ENCODE results near the gene SPRY4. TPM values are rescaled to one million over a fixed set of nuclear protein-coding genes. Genes with fewer than 3 reads are reported as not detected.
"Not testable (repeated sequence)": the region's sequence is repeated elsewhere in the genome, so short reads cannot be mapped to it uniquely, and the experiment has no call there.

The SPRY4 gene
- total and polyA plus RNA-seq, 4 donors = 16.7 to 33.9 (median 23.2) TPM

DNA sequence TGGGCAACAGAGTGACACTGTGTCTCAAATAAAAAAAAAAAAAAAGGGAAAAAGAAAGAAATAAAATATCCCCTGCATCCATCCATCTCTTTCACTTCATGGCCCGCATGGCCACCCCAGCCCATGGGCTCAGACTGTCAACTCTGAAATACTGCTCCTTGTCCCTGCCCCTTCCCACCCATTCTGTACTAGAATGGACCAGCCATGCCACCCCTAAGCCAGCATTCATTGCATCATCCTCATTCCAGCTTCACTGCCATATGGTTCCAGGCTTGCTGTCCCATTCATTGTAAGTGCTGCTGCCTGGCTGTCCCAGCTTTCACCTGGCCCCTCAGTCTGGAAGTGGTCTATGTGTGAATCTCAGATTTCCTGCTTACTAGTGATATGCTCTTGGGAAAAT is 46.2 kb downstream of the SPRY4 start:
- H3K4me1 ChIP-seq (ENCODE audit: control insufficient read depth in 5 of 5, insufficient read depth in 5 of 5, low read length in 5 of 5) = peaks cover 0 to 18% (median 3%) of the 10 kb centered on the region in 5 donors
- H3K9me3 ChIP-seq (ENCODE audit: control insufficient read depth in 4 of 4, insufficient read depth in 3 of 4, low read length in 3 of 4) = peaks cover 0 to 3% (median 0%) of the 10 kb centered on the region in 4 donors
- H3K9ac ChIP-seq (ENCODE audit: insufficient read depth in 1 of 2, low read length in 2 of 2) = no peak overlapping the region
- ATAC-seq (ENCODE audit: insufficient read depth, low FRiP score) (no peak), DNase-seq (no peak)
- H3K4me3 ChIP-seq = no peak overlapping the region
- H3K27me3 ChIP-seq (ENCODE audit: control insufficient read depth in 3 of 3, insufficient read depth in 3 of 3, low read length in 2 of 3) = no peaks in the 10 kb centered on the region
- no peak overlapping the region for H3K27ac ChIP-seq (ENCODE audit: low read depth in 1 of 2, low read length in 1 of 2)
- whole genome bisulfite sequencing, 2 donors = 100% methylated on average over 1 of the region's 1 CpG
- TF ChIP-seq, protein P1, sequence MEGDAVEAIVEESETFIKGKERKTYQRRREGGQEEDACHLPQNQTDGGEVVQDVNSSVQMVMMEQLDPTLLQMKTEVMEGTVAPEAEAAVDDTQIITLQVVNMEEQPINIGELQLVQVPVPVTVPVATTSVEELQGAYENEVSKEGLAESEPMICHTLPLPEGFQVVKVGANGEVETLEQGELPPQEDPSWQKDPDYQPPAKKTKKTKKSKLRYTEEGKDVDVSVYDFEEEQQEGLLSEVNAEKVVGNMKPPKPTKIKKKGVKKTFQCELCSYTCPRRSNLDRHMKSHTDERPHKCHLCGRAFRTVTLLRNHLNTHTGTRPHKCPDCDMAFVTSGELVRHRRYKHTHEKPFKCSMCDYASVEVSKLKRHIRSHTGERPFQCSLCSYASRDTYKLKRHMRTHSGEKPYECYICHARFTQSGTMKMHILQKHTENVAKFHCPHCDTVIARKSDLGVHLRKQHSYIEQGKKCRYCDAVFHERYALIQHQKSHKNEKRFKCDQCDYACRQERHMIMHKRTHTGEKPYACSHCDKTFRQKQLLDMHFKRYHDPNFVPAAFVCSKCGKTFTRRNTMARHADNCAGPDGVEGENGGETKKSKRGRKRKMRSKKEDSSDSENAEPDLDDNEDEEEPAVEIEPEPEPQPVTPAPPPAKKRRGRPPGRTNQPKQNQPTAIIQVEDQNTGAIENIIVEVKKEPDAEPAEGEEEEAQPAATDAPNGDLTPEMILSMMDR (IDR thresholded peaks at IDR 0.05; ENCODE audit: control extremely low read depth, extremely low read depth) = no peak
- no peaks in the 10 kb centered on the region for H3K36me3 ChIP-seq (ENCODE audit: control insufficient read depth in 4 of 4, insufficient read depth in 4 of 4, low read length in 4 of 4)

DNA sequence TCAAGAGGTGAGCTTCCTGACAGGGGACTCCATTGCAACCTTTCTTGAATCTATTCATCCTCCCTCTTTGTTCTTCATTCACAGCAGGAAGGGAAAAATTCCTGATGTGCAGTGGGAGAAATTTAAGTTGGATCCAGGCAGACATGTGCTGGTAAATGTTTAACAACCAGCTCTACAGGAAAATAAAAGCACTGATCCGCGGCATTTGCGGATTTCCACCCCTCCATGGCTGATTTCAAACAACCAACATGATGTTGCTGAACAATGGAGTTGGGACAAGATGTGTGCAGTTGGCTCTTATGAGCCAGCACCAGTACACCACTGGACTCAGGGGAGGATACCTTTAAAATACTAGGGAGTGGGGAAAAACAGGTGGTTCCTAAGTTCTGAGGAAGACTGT is 47.0 kb downstream of the SPRY4 start:
- WGBS, 2 donors = 87 to 94% methylated on average over 3 of the region's 3 CpGs
- TF ChIP-seq, protein P1 (IDR thresholded peaks at IDR 0.05; ENCODE audit: control extremely low read depth, extremely low read depth) = no peak
- H3K9ac ChIP-seq (ENCODE audit: insufficient read depth in 1 of 2, low read length in 2 of 2) = no peak overlapping the region
- H3K27ac ChIP-seq (ENCODE audit: low read depth in 1 of 2, low read length in 1 of 2) = no peak overlapping the region
- ATAC-seq (ENCODE audit: insufficient read depth, low FRiP score) (no peak), DNase-seq (no peak)
- H3K27me3 ChIP-seq (ENCODE audit: control insufficient read depth in 3 of 3, insufficient read depth in 3 of 3, low read length in 2 of 3) = no peaks in the 10 kb centered on the region
- H3K9me3 ChIP-seq (ENCODE audit: control insufficient read depth in 4 of 4, insufficient read depth in 3 of 4, low read length in 3 of 4) = no peaks in the 10 kb centered on the region
- no peak overlapping the region for H3K4me3 ChIP-seq
- no peaks in the 10 kb centered on the region for H3K36me3 ChIP-seq (ENCODE audit: control insufficient read depth in 4 of 4, insufficient read depth in 4 of 4, low read length in 4 of 4)
- peaks cover 0 to 18% (median 3%) of the 10 kb centered on the region in 5 donors for H3K4me1 ChIP-seq (ENCODE audit: control insufficient read depth in 5 of 5, insufficient read depth in 5 of 5, low read length in 5 of 5)

DNA sequence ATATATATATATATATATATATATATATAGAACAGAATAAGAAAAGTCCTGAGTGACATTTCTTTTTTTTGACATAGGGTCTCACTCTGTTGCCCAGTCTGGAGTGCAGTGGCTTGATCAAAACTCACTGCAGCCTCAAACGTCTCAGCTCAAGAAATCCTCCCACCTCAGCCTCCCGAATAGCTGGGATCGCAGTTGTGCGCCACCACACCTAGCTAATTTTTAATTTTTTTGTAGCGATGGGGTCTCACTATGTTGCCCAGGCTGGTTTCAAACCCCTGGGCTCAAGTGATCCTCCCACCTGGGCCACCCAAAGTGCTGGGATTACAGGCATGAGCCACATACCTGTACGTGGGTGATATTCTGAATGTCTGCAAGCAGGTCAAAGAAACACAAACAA is 48.3 kb downstream of the SPRY4 start:
- no peak overlapping the region for H3K9ac ChIP-seq (ENCODE audit: insufficient read depth in 1 of 2, low read length in 2 of 2)
- no peak overlapping the region for H3K4me3 ChIP-seq
- H3K36me3 ChIP-seq (ENCODE audit: control insufficient read depth in 4 of 4, insufficient read depth in 4 of 4, low read length in 4 of 4) = no peaks in the 10 kb centered on the region
- no peaks in the 10 kb centered on the region for H3K9me3 ChIP-seq (ENCODE audit: control insufficient read depth in 4 of 4, insufficient read depth in 3 of 4, low read length in 3 of 4)
- WGBS, 2 donors = 79 to 81% methylated on average over 6 of the region's 6 CpGs
- DNase-seq (no peak), ATAC-seq (ENCODE audit: insufficient read depth, low FRiP score) (no peak)
- H3K27me3 ChIP-seq (ENCODE audit: control insufficient read depth in 3 of 3, insufficient read depth in 3 of 3, low read length in 2 of 3) = no peaks in the 10 kb centered on the region
- H3K27ac ChIP-seq (ENCODE audit: low read depth in 1 of 2, low read length in 1 of 2) = no peak overlapping the region
- TF ChIP-seq, protein P1 (IDR thresholded peaks at IDR 0.05; ENCODE audit: control extremely low read depth, extremely low read depth) = no peak
- H3K4me1 ChIP-seq (ENCODE audit: control insufficient read depth in 5 of 5, insufficient read depth in 5 of 5, low read length in 5 of 5) = peaks cover 0 to 16% (median 3%) of the 10 kb centered on the region in 5 donors

DNA sequence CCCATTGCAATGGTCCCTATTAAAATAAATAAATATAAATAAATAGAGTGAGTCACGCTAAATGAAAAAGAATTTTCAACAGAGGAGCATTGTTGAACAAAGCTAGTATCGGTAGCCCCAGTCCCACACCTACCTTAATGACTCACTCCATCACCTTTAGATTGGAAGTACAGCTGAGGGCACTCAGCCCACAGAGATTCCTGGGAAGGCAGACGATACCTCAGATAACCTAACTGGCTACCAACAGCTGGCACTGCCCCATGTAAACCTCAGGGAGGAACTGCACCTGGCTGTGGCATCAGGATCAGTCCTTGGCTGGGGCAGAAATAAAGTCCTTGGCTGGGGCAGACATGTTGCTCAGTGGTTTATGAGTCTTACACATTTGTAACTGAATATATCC is 49.3 kb downstream of the SPRY4 start:
- no peaks in the 10 kb centered on the region for H3K36me3 ChIP-seq (ENCODE audit: control insufficient read depth in 4 of 4, insufficient read depth in 4 of 4, low read length in 4 of 4)
- no peak overlapping the region for H3K9ac ChIP-seq (ENCODE audit: insufficient read depth in 1 of 2, low read length in 2 of 2)
- peaks cover 0 to 8% (median 3%) of the 10 kb centered on the region in 5 donors for H3K4me1 ChIP-seq (ENCODE audit: control insufficient read depth in 5 of 5, insufficient read depth in 5 of 5, low read length in 5 of 5)
- 90 to 92% methylated on average over 3 of the region's 3 CpGs for WGBS, 2 donors
- no peak overlapping the region for H3K4me3 ChIP-seq
- DNase-seq = no peak
- H3K27ac ChIP-seq (ENCODE audit: low read depth in 1 of 2, low read length in 1 of 2) = no peak overlapping the region
- ATAC-seq (ENCODE audit: insufficient read depth, low FRiP score) = no peak
- no peaks in the 10 kb centered on the region for H3K27me3 ChIP-seq (ENCODE audit: control insufficient read depth in 3 of 3, insufficient read depth in 3 of 3, low read length in 2 of 3)
- TF ChIP-seq, protein P1 (IDR thresholded peaks at IDR 0.05; ENCODE audit: control extremely low read depth, extremely low read depth) = no peak
- no peaks in the 10 kb centered on the region for H3K9me3 ChIP-seq (ENCODE audit: control insufficient read depth in 4 of 4, insufficient read depth in 3 of 4, low read length in 3 of 4)

DNA sequence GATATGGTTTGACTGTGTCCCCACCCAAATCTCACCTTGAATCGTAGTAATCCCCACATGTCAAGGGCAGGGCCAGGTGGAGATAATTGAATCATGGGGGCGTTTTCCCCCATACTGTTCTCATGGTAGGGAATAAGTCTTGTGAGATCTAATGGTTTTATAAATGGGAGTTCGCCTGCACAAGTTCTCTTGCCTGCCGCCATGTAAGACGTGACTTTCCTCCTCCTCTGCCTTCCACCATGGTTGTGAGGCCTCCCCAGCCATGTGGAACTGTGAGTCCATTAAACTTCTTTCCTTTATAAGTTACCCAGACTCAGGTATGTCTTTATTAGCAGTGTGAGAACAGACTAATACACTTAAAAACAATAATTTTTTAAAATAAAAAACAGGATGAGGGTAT is 52.2 kb downstream of the SPRY4 start:
- not testable (repeated sequence) for H3K27me3 ChIP-seq (ENCODE audit: control insufficient read depth in 3 of 3, insufficient read depth in 3 of 3, low read length in 2 of 3); H3K4me1 ChIP-seq (ENCODE audit: control insufficient read depth in 5 of 5, insufficient read depth in 5 of 5, low read length in 5 of 5); H3K9me3 ChIP-seq (ENCODE audit: control insufficient read depth in 4 of 4, insufficient read depth in 3 of 4, low read length in 3 of 4); H3K36me3 ChIP-seq (ENCODE audit: control insufficient read depth in 4 of 4, insufficient read depth in 4 of 4, low read length in 4 of 4); H3K4me3 ChIP-seq; ATAC-seq (ENCODE audit: insufficient read depth, low FRiP score); H3K27ac ChIP-seq (ENCODE audit: low read depth in 1 of 2, low read length in 1 of 2); DNase-seq; H3K9ac ChIP-seq (ENCODE audit: insufficient read depth in 1 of 2, low read length in 2 of 2)
- 74 to 75% methylated on average over 5 of the region's 5 CpGs for WGBS, 2 donors

DNA sequence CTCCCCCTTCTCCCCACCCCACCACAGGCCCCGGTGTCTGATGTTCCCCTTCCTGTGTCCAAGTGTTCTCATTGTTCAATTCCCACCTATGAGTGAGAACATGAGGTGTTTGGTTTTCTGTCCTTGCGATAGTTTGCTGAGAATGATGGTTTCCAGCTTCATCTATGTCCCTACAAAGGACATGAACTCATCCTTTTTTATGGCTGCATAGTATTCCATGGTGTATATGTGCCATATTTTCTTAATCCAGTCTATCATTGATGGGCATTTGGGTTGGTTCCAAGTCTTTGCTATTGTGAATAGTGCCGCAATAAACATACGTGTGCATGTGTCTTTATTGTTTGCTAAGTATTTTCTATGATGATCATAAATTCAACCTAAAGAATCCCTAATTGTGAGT is 60.7 kb downstream of the SPRY4 start:
- H3K9ac ChIP-seq (ENCODE audit: insufficient read depth in 1 of 2, low read length in 2 of 2); H3K9me3 ChIP-seq (ENCODE audit: control insufficient read depth in 4 of 4, insufficient read depth in 3 of 4, low read length in 3 of 4); ATAC-seq (ENCODE audit: insufficient read depth, low FRiP score); H3K36me3 ChIP-seq (ENCODE audit: control insufficient read depth in 4 of 4, insufficient read depth in 4 of 4, low read length in 4 of 4); H3K4me3 ChIP-seq; H3K4me1 ChIP-seq (ENCODE audit: control insufficient read depth in 5 of 5, insufficient read depth in 5 of 5, low read length in 5 of 5); H3K27me3 ChIP-seq (ENCODE audit: control insufficient read depth in 3 of 3, insufficient read depth in 3 of 3, low read length in 2 of 3); H3K27ac ChIP-seq (ENCODE audit: low read depth in 1 of 2, low read length in 1 of 2); DNase-seq: not testable (repeated sequence)
- WGBS, 2 donors = 91 to 93% methylated on average over 4 of the region's 4 CpGs
